Stimulated activated CD4-positive, alpha-beta T cell treated with anti-CD3 and anti-CD28 coated beads, Interleukin-4, amount 100 ng/mL, for 48 hours (primary cell): ENCODE results near the gene PLXNA1.

Experiments
- DNase-seq, 2 donors: peaks; one replicate each; pipeline ENCODE4 v3.0.0-alpha.2; 2020; ENCODE audit warnings: low read depth in 2 of 2

The PLXNA1 gene

DNA sequence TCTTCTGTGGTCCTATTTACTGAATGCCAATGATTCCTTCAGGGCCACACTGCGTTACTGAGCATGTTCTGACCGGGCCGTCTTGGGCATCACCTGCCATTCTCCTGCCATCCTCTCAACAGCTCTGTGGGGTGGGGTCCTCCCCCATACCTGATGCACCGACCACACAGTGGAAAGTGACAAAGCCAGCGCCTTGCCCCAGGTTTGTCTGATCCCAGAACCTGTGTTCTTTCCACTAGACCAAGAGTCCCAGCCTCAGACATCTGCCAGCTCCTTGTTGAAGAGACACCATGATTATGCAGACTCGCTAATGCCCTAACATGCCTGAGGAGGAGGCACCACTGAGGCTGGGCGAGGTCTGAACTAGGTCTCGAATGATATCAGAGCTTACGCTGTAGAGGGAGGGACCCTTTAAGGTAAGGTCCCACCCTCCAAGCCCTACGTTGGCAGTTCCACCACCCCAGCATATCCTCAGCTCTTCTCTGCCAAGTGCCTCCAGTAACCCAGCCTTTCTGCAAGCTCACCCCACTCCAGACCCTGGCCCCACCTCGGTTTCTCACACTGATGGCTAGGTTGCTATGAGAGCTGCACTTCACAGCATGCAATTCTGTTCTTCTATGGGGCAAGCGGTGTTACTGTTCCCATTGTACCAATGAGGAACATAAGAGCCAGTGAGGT lies 29.8 kb upstream of the PLXNA1 start:
- DNase-seq: no peak

DNA sequence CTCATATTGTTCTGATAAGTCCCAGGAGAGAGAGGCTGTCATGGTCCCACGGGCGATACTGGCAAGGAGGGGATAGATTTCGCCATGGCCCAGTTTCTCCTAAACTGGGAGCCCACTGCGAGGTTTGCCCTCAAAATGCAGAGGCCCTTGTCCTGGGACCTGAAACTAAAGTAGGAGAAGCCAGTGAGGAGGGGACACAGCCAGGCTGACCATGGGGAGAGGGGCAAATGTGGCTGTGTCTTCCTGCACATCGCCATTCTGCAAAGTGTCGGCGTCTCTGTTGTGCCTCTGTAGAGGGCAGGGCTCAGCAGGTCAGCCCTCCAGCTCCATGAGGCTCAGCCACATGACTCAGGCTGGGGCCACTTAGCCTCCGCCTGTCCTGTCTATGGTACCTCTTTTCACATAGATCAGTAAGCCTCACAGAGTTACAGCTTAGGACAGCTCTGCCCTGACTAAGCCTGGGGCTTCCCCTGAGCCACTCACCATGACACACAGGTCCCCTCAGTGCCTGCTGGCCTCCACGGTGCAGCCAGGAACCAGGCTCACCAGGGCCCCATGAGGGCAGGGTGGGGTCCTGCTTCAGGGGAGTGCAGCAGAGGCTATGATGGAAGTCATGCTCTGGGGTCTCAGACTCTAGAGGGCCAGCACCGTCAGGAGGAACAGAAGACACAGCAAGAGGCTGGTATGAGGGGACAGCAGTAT lies 28.6 kb upstream of the PLXNA1 start:
- DNase-seq: no peak

DNA sequence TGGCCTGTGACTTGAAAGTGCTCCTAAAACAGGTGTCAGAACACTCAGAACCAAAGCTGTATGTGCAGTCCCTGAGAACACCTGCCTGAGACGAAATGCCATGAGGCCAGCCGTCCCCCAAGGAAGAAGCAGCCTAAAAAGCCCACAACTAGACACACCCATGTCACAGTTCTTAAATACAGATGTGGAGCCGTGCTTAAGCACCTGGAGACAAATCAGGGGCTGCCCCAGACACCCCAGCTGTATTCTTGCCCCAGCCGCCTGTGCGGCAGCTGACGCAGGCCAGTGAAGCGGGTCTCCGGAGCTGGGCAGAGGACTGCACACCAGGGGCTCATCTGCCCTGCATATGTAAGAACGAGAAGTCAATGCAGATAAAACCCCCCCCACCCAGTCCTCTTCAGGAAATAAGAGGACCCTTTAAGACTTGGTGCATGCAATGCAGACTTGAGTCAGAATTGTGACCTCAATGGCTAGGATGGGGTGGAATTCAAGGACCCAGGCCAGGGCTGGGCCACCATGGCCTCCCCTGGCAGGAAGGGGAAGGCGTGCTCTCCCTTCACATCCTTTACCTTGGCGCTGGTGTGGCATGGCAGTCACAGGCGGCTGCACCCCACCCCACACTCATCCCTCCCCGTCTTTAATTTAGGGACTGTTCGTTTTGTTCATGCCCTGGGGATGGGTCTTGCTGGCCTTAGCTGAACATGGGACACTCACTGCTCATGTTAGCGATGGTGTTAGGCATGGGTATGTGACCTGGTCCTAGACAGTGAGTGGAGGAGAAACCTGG lies 27.7 kb upstream of the PLXNA1 start:
- no peak for DNase-seq

DNA sequence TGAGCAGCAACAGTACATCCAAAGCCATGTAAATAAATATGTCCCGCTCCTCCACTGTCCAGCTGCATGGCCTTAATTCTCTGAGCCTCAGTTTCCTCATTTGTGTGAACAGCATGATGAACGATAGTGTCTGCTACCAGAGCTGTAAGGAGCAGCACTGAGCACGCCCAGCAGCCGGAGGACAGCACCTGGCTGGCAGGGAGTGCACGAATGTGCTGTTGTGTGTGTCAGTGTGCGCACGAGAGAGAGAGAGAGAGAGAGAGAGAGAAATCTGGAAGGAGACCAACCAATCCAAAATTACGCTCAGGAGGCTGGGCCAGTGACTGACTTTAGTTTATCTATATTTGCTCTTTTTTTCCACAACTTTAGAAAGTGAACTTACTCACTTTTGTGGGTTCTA lies 26.6 kb upstream of the PLXNA1 start:
- no peak for DNase-seq

DNA sequence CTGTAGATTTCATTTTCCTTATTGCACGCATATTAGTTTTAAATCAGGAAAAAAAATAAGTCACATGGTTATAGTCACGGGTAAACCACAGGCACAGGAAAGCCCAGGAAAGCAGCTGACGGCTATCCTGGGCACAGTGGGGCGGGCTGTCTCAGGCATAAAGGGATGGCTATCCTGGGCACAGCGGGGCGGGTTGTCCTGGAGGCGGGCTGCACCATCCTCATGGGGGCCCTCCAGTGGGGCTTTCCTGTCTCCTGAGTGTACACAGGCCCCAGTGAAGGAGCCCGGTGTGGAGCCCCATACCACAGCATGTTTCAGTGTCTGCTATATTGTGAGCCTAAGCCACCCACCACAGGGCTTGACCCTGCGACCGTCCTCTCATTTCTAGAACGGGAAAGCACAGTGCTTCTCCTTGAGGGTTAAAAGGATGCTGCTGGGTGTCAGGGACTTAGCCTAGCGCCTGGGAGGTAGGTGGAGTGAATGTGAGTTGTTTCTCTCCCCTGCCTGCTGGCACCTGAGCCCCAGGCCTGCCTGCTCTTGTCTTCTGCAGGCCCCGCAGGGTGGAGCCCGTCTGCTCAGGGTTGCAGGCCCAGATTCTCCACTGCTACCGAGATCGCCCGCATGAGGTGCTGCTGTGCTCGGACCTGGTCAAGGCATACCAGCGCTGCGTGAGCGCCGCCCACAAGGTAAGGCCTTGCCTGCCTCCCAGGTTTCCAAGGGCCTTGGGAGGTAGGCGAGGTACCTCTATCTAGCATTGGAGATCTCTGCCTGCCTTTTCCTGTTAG lies 25.9 kb upstream of the PLXNA1 start:
- DNase-seq: no peak

DNA sequence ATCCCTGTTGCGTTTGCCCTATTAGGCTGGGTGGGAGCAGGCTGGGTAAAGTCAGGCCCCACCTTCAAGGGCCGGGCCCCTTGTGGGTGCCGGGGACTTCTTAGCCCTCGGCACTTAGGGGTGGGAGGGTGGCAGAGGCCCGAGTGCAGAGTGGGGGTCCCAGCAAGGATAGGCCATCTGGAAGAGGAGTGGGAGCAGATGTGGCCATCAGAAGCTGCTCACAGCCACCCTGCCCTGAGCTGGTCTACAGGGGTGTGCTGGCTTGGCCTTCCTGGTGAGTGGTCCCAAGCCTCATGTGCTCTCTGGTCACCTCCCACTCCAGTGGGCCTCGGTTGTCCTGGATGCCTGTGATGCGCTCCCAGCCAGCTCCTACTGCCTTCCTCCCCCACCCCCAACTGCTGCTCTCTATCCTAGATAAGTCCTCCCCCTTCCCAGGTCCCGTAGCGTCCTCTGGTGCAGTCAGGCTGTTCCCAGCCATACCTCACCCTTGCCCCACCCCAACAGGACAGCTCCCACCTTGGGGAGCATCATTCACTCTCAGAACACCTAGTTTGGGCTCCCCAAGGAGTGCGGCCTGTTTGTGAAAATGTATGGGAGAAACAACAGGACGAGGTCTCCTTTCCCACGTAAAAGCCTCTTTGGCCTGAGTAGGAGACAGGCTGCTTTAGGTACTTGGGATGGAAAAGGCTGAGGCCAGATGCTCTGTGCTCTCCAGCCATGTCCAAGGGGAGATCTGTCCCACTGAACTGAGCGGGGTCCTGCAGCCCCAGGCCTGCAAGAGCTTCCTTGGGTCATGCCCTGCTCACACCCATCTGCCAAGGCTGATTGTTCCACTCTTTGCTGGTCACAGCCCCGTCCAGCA lies 24.9 kb upstream of the PLXNA1 start:
- no peak for DNase-seq

DNA sequence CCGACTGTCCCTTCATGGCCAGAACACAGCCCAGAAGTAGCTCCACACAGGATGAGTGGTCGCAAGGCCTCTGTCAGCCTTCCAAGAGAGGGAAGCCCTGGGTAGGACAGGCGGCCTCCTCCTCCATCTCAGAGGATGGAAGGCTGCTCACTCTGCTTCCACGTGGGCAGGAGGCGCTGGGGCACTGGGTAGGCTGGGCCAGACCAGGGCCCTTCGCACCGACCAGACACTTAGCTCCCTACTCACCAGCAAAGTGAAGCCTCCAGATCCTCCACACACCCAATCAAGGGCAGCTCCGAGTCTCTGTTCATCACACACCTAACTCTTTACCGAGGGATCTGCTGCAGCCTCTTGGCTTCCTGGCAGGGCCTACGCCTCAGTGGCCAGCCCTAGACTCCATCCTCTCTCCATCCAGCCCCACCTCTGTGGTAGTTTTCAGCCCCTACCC lies 24.3 kb upstream of the PLXNA1 start:
- no peak for DNase-seq

DNA sequence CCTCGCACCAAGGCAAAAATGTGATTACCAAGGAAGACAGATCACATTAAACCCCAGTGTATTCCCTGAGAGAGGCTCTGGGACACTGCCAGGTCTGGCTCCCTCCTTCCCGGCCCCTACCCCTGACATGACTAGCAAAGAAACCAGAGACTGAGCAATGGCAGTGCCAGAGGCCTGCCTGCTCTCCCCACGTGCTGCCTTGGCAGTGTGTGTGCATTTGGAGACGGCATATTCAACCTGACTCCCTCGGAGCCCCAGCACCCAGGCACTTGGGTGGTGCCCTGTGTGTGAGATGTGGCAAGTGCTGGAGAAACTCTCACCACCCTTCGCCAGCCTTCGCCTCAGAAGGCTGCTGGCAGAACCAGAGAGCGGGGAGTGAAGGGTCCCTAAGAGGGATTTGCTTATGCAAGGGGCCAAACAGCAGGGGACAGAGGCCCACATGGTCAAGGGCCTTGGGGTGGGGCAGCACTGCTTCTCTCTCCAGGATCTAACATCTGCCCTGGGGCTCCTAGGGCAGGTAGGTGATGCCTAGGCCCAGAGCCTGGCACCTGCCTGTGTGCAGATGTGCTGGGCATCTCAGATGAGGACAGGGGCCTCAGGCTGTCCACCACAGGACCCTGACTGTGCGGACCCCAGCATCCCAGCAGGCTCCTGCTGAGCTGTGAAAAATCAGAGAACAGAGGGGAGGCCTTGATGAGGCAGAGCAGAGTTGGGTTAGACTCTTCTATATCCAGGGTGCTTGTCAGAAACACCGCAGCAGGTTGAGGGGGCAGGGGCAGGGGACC lies 23.6 kb upstream of the PLXNA1 start:
- no peak for DNase-seq

DNA sequence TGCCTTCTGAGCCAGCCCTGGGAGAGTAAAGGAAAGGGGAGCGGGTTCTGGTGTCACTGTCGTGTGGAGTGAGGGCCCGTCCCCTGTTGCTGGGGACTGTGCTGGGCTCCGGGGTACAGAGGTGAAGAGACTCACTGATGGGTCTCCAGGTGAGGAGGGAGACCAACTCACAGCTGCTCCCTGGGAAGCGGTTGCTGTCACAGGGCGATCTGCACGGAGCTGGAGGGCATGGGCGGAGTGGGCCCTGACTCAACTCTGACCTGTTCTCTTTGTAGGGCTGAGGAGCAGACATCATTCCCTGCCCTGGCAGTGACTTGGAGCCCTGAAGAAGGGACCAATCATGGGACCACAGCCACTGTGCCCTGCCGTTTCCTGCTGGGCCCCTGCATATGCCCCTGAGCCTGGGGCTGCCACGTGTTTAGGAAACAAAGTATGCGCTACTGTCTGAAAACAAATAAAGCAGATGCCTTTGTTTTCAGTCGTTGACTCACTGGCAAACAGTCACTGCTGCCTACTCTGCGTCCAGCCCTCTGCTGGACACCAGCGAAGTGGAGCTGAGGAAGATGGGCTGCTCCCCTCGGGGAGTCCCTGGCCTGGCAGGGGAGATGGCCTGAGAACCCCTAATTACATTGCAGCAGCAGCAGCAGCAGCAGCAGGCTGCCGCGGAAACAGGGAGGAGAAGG lies 22.9 kb upstream of the PLXNA1 start:
- DNase-seq: no peak

DNA sequence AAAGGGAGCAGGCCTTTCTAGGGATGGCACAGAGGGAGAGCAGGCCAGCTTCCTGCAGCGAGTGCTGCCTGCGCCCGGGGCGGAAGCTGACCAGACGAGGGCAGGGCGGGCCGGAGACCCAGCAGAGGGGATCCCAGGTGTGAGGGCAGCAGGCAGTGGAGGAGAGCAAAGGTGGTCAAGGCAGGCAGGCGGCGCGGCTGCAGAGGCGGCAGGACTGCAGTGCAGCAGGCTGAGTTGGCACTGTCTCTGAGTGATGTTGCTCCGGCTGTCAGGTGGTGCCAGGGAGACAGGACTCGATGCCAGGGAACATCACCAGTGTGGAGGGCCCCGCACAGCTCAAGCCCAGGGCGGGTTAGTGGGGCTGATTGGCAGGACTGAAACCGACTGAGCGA lies 22.3 kb upstream of the PLXNA1 start:
- no peak for DNase-seq

DNA sequence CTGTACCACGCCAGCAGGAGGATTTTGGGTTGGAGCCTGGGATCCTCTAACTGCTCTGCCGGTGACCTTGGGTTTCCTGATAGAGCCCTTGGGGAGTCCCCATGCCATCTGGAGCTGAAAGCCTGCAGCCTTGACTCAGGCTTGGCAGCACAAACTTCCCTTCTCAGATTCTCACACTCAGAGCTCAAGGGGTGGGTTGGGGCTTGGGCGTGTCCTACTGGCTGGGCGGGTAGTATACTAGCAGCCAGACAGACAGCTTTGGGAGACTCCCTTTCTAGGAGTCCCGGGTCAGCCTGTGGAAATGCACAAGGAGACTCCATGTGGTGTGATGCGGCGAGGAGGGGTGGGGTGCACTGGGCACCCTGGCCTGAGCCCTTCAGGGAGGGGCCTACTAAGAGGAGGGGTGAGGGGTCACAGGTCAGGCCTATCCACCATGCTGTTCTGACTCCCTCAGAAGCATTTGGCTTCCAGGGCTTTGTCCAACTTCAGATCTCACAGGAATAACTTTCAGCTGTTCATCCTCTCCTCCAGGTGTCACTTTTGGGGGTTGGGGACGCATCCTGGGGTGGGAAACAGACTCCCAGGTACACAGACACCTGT lies 21.6 kb upstream of the PLXNA1 start:
- no peak for DNase-seq

DNA sequence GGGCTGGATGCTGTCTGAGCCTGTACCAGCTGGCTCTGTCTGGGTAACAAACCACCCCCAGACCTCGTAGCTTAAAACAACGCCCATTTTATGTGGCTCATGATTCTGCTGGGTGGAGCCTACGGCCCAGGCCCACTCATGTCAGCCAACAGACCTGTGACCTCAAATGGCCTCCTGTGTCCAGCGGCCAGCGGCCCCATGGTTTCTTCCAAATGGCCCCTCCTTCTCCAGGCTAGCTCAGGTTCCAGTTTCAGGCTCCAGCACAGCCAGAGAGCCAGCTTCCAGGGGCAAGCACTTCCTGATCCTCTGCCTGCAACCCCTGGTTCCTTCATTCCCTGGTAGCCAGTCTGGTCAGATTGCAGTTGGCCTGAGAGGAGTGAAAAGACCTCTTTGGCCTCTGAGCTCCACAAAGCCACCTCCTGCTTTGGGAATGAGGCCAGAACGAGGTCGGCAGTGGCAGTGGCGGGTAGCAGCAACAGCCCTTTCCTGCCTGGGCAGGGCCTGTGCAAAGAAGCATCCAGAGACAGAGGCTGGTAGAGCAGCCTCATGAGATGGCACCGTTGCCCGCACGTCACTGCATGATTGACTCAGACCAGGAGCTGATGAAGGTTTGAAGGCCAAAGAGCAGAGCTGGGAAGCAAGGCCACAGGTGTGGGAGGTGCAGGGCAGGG lies 21.0 kb upstream of the PLXNA1 start:
- DNase-seq: no peak

DNA sequence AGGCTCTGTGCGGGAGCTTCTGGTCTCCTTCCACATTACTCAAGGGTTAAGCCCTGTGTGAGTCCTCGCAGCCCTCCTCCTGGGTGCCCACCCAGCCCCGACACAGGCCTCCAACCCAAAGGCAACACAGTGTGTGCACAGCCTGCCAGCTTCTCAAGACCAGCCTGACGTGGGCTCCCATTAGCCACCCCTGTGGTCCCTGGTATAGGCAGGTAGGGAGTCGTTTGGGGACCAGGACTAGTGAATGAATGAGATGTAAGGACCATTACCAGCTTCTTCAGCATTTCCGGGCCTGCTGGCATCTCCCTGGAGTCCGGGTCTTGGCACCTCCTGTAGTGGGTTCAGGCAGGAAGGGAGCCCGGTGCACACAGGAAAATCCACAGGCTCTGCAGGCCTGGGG lies 20.2 kb upstream of the PLXNA1 start:
- DNase-seq: no peak

DNA sequence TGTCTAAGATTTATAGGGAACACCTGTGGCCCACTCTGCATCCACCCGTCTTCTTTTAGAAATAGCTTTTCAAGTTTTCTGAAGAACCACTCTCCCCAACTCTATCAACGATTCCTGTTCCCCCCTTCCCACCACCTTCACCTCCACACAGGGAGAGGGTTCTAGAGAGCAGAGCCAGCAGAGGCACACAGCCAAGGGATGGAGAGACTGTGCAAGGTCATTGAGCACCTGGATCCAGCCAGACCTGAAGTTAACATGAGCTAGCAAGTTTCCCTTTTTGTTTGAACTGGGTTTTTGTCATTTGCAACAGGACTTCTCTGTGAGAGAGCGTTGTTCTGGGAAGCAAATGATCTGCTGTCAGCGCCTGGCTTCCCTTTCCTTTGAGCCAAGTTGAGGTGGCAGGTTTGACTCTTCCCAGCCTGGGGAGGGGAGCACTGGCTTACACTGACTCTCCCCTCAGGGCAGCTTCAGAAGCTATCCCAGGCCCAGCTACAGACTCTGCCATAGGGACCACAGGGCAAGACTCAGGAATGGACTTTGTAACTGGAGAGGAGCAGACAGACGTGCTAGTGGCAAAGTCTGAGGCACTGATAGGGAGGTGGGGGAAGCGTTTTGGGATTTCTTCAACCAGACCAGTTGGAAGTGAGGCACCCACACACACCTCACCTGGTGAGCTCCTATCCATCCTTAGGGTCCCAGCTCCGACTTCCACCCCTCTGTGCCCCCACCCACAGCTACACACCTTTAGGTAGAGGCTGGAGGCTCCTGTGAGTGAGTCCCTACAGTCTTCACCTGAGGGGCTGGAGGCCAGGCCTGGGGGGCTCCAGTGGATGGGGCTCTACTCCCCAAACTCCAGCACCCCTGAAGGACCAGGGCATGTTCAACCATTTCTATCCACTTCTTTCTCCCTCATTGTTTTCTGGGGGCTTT lies 19.4 kb upstream of the PLXNA1 start:
- DNase-seq: no peak

DNA sequence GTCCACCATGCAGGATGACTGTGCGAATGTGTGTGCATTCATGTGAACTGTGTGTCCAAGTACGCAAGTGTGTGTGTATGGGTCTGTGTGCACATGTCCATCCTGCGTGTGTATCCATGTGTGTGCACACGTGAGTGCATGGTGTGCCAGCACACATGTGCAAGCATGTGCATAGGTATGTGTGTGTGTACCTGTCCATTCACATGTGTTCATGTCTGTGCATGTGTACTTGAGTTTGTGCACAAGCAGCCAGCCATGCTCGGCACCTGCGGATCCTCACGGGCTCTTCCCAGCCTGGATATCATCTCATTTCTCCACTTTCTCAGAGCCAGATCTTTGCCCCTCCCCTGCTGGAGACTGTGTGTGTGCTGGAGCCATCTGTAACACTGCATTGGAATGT lies 18.7 kb upstream of the PLXNA1 start:
- DNase-seq: no peak

DNA sequence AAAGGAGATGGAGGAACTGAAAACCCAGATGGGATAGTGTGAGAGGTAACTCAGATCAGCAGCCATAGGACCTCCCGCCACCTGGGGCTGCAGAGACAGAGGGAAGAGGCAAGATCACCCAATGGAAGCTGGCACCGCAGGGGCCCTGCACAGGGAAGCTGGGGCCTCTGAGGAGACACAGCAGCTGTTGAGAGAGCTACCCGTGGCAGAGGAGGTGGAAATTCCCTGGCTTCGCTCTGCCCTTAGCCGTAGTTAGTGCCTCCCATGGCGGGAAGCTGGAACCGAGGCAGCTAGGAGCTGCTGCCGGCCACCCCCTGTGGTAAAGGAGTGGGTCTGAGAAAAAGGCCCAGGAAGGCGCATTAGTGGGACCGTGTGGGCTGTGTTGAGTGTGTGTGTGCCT lies 18.0 kb upstream of the PLXNA1 start:
- DNase-seq: no peak

DNA sequence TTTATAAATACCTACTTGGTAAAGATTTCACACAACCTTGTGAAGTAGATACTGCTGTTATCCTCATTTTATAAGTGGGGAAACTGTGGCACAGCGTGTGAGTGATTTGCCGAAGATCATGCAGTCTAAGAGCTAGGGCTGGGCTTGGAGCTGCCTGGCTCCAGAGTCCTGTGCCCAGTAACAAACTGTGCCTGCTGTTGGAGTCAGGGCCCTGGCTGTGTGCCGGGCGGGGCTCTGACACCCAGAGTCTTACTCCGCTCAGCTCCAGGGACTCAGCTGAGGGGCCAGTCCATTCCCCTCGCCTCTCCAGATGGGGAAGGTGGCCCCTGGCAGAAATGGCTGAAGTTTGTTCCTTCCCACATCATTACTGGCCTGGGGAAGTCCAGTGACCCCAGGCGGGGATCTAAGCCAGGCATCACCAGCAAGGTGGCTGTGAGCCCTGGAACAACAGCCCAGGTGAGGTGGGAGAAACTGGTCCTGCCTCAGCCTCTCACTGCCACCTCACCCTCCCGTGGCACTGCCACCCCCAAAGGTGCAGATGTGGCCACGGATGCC lies 17.3 kb upstream of the PLXNA1 start:
- no peak for DNase-seq
